Fibroblast of lung (primary cell): ENCODE data around the gene MAP4K2. TPM values are rescaled to one million over a fixed set of nuclear protein-coding genes. Genes with fewer than 3 reads are reported as not detected.

Experiments used
- DNase-seq, 2 donors: peaks; one replicate each; pipeline versions ENCODE4 v3.0.0 to v3.0.0-alpha.2; 2010; ENCODE audit warnings: low read depth in 2 of 2
- H2AFZ ChIP-seq: 2 replicates; pipeline ENCODE4 v1.5.1; 2012; ENCODE audit warnings: low read length, control low read depth, inconsistent platforms
- H3K27ac ChIP-seq: 2 replicates; pipeline ENCODE4 v1.5.1; 2011; ENCODE audit warnings: low read length, control low read depth; ENCODE audit not compliant: insufficient read depth
- H3K27me3 ChIP-seq: 2 replicates; pipeline ENCODE4 v1.5.1; 2011; ENCODE audit warnings: mild to moderate bottlenecking, low read length; ENCODE audit not compliant: control insufficient read depth, insufficient read depth
- H3K36me3 ChIP-seq: 2 replicates; pipeline ENCODE4 v1.5.1; 2011; ENCODE audit warnings: low read length; ENCODE audit not compliant: control insufficient read depth, insufficient read depth
- H3K4me1 ChIP-seq: 2 replicates; pipeline ENCODE4 v1.5.1; 2011; ENCODE audit warnings: low read length; ENCODE audit not compliant: control insufficient read depth, insufficient read depth; ENCODE audit errors: extremely low read depth
- H3K4me2 ChIP-seq: 2 replicates; pipeline ENCODE4 v1.5.1; 2011; ENCODE audit warnings: low read length, control low read depth; ENCODE audit not compliant: insufficient read depth; ENCODE audit errors: extremely low read depth
- H3K4me3 ChIP-seq, 4 experiments: fragments of 200-600 bp in 1 of 4; sonication (generic) in 1 of 4; replicated peaks in 1 of 4; 2 replicates each; pipeline ENCODE4 v1.5.1; 2011 to 2016; ENCODE audit warnings: low read length in 4 of 4, low read depth in 3 of 4, mild to moderate bottlenecking in 3 of 4, control low read depth in 2 of 4, inconsistent platforms in 1 of 4, mixed read lengths in 1 of 4; ENCODE audit not compliant: insufficient read depth in 1 of 4; ENCODE audit errors: control extremely low read depth in 1 of 4
- H3K79me2 ChIP-seq: 2 replicates; pipeline ENCODE4 v1.5.1; 2012; ENCODE audit warnings: mild to moderate bottlenecking, low read length, inconsistent platforms; ENCODE audit not compliant: control insufficient read depth, insufficient read depth
- H3K9ac ChIP-seq: 2 replicates; pipeline ENCODE4 v1.5.1; 2011; ENCODE audit warnings: mild to moderate bottlenecking, low read length, control low read depth; ENCODE audit not compliant: insufficient read depth
- H3K9me3 ChIP-seq: 2 replicates; pipeline ENCODE4 v1.5.1; 2012; ENCODE audit warnings: low read depth, low read length; ENCODE audit not compliant: control insufficient read depth, insufficient read depth
- H4K20me1 ChIP-seq: 2 replicates; pipeline ENCODE4 v1.5.1; 2011; ENCODE audit warnings: low read length; ENCODE audit not compliant: control insufficient read depth, insufficient read depth; ENCODE audit errors: extremely low read depth
- EZH2 ChIP-seq: IDR thresholded peaks from 2 replicates; pipeline ENCODE4 v1.5.1; 2012; ENCODE audit warnings: low read length, control low read depth, mild to moderate bottlenecking; ENCODE audit errors: missing control alignments
- polyA plus RNA-seq, 2 donors: library from polyadenylated mRNA; depleted of rRNA in 1 of 2; stranded (reverse) in 1 of 2; unstranded in 1 of 2; fragments of >200 nt; gene quantifications; 2 replicates each; pipeline ENCODE4 v1.2.1, GENCODE V29; 2011 to 2012; ENCODE audit warnings: missing spikeins in 1 of 2
- total RNA-seq: library from RNA; depleted of rRNA; stranded (reverse); fragments of >200 nt; gene quantifications from 2 replicates; pipeline ENCODE4 v1.2.1, GENCODE V29; 2014
- TF ChIP-seq, protein P1 (sequence below), 2 donors: IDR thresholded peaks in 1 of 2; conservative IDR thresholded peaks in 1 of 2; 1 replicate in 1 of 2; 2 replicates in 1 of 2; pipeline ENCODE4 v1.5.1; 2011 to 2012; ENCODE audit warnings: low read length in 2 of 2, control low read depth in 1 of 2, inconsistent platforms in 1 of 2, low read depth in 1 of 2, mild to moderate bottlenecking in 1 of 2

The MAP4K2 gene
- total and polyA plus RNA-seq, 2 donors (not counting 1 experiment from before 2014, with no cell fraction given) = 6.4 to 9.2 TPM

DNA sequence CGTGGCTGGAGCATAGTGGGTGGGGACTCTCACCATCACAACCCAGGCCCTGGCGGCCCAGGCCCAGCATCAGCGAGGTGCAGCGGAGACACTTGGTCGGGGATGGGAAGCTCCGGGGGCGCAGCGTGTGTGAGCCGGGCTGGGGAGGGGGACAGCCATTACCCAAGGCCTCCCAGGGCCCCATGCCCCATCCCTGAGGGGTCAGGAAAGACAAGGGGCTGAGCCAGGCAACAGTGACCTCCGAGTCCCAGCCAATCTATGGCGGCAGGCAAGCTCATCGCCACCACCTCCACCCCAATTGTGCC lies 30.1 kb upstream of the MAP4K2 start:
- no peak overlapping the region for H3K27ac ChIP-seq

DNA sequence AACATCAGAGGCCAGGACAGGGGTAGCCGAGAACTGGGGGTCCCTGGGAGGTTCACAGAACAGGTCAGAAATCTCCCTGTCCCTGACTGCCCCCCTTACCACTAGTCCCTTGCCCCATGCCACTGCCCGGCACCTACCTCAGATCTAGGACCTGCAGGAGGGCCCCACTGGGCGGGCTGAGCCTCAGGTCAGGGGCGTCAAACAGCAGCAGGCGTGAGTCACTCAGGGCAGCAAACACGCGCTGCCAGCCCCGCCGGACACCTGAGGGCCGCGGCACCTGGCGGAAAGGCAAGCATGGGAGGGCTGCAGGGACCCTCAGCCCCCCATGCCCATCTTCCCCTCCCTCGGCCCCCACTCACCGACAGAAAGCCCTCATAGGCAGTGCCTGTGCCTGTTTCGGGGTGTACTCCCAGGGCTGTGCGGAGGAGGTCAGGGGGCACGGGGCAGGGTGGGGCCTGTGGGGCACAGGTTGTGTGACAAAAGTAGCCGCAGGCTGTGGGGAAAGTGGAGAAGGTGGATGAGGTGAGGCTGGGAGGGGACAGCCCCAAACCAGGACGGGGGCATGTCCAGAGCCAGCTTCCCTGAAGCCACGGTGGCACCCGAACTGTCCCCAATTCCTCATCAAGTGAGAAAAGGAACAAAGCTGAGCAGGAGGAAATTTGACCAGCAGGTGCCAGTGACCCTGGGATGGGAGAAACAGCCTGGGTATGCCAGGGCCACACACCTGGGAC lies 29.6 kb upstream of the MAP4K2 start:
- Histone ChIP-seq H3K4me3 (no peak overlapping the region), H4K20me1 (no peaks in the 10 kb centered on the region), H3K36me3 (no peaks in the 10 kb centered on the region), H3K9ac (no peak overlapping the region), H3K27ac (no peak overlapping the region), H3K9me3 (no peaks in the 10 kb centered on the region), H3K79me2 (no peaks in the 10 kb centered on the region), H3K4me2 (no peak overlapping the region), H3K4me1 (no peaks in the 10 kb centered on the region), H3K27me3 (no peaks in the 10 kb centered on the region), H2AFZ (no peak overlapping the region)
- TF ChIP-seq EZH2 = no peak
- TF ChIP-seq, protein P1, sequence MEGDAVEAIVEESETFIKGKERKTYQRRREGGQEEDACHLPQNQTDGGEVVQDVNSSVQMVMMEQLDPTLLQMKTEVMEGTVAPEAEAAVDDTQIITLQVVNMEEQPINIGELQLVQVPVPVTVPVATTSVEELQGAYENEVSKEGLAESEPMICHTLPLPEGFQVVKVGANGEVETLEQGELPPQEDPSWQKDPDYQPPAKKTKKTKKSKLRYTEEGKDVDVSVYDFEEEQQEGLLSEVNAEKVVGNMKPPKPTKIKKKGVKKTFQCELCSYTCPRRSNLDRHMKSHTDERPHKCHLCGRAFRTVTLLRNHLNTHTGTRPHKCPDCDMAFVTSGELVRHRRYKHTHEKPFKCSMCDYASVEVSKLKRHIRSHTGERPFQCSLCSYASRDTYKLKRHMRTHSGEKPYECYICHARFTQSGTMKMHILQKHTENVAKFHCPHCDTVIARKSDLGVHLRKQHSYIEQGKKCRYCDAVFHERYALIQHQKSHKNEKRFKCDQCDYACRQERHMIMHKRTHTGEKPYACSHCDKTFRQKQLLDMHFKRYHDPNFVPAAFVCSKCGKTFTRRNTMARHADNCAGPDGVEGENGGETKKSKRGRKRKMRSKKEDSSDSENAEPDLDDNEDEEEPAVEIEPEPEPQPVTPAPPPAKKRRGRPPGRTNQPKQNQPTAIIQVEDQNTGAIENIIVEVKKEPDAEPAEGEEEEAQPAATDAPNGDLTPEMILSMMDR (conservative IDR thresholded peaks at IDR 0.05 in 1 of 2, IDR thresholded peaks at IDR 0.05 in 1 of 2; ENCODE audit: low read depth in 1 of 2, low read length in 2 of 2) = no peak
- no peak for DNase-seq

More for the DNA sequence above, 30.1 kb upstream of the MAP4K2 start:
- Histone ChIP-seq H3K36me3 (no peaks in the 10 kb centered on the region), H3K79me2 (no peaks in the 10 kb centered on the region), H3K27me3 (no peaks in the 10 kb centered on the region), H4K20me1 (no peaks in the 10 kb centered on the region), H3K9ac (no peak overlapping the region), H3K9me3 (no peaks in the 10 kb centered on the region), H3K4me3 (no peak overlapping the region), H3K4me1 (no peaks in the 10 kb centered on the region), H2AFZ (no peak overlapping the region), H3K4me2 (no peak overlapping the region)
- no peak for DNase-seq
- TF ChIP-seq EZH2 = no peak
- TF ChIP-seq, protein P1 (conservative IDR thresholded peaks at IDR 0.05 in 1 of 2, IDR thresholded peaks at IDR 0.05 in 1 of 2; ENCODE audit: low read depth in 1 of 2, low read length in 2 of 2) = no peak

DNA sequence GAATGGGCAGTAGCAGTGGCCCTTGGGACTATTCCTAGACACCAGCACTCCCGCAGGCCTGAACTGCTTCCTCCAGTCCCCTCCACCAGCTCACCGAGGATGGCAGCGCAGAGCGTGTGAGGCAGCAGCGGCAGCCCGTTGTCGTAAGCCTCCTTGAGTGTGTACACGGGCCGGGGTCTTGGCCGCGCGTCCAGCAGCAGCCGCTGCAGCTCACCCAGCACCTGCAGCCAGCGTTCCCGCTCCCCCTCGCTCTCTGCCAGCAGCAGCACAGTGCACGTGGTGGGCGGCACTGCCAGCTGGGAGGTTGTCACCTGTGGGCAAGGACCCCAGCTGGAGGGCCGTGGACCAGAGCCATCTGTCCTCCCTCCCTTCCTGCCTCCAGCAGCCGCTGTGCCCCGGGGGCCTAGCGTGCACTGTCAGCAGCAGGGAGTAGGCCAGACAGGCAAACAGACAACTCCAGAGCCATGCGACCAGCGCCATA lies 28.4 kb upstream of the MAP4K2 start:
- Histone ChIP-seq H3K4me2 (no peak overlapping the region), H3K27ac (no peak overlapping the region), H3K9me3 (no peaks in the 10 kb centered on the region), H4K20me1 (no peaks in the 10 kb centered on the region), H3K4me3 (no peak overlapping the region), H3K36me3 (no peaks in the 10 kb centered on the region), H3K9ac (no peak overlapping the region), H3K79me2 (no peaks in the 10 kb centered on the region), H3K4me1 (no peaks in the 10 kb centered on the region), H3K27me3 (no peaks in the 10 kb centered on the region), H2AFZ (no peak overlapping the region)
- TF ChIP-seq EZH2 = no peak
- TF ChIP-seq, protein P1 (conservative IDR thresholded peaks at IDR 0.05 in 1 of 2, IDR thresholded peaks at IDR 0.05 in 1 of 2; ENCODE audit: low read depth in 1 of 2, low read length in 2 of 2) = no peak
- no peak for DNase-seq
